ENCODE data around the gene GALNT9. TPM values are rescaled to one million over a fixed set of nuclear protein-coding genes. Genes with fewer than 3 reads are reported as not detected.

GALNT9 gene
- total RNA-seq, 2 experiments from 2014 or later: not detected

DNA sequence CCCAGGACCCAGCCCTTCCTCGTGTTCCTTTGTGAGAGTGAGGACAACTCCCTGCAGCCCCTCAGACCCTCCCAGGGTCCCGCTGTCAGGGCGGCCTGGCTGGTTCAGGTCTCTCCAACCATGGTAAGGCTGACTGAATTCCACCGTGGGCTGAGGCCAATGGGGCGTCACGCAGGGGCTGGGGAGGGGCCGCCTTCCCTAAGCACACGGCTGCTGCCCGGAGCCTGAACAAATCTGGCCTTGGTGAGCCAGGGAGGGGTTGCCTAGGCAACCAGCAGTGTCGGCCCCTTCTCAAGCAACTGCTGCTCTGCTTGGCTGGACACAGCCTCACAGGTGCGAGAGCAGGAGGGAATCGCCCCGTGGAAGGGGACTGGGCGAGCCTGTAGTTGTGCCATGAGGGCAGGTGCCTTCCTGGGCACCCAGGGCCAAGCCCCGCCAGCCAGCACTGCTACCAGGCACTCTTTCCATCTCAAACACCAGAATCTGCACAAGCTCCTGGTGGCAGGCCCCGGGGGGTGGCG is 37.0 kb upstream of the GALNT9 start:
- DNase-seq (no peak), ATAC-seq (ENCODE audit: poor library complexity) (no peak)
- Histone ChIP-seq H3K4me1 (ENCODE audit: insufficient read depth, low read length) (no peaks in the 10 kb centered on the region), H3K27me3 (ENCODE audit: control insufficient read depth in 1 of 2, insufficient read depth in 2 of 2, low read length in 2 of 2) (peaks cover 2 to 16% of the 10 kb centered on the region in 2 experiments), H3K27ac (ENCODE audit: low read depth in 1 of 2, low read length in 2 of 2) (no peak overlapping the region), H3K9me3 (ENCODE audit: control insufficient read depth in 1 of 2, insufficient read depth in 1 of 2, low read length in 2 of 2) (peaks cover 0 to 30% of the 10 kb centered on the region in 2 experiments), H3K4me3 (ENCODE audit: low read length) (no peak overlapping the region), H3K36me3 (ENCODE audit: insufficient read depth, low read length) (no peaks in the 10 kb centered on the region)
- Mint-ChIP-seq H3K36me3 (ENCODE audit: low read depth) (no peaks in the 10 kb centered on the region), H3K9me3 (no peaks in the 10 kb centered on the region), H3K27ac (no peak overlapping the region), H3K27me3 (peaks cover 21% of the 10 kb centered on the region), H3K4me1 (ENCODE audit: low read depth) (no peaks in the 10 kb centered on the region), H3K4me3 (no peak overlapping the region)
- POLR2A ChIA-PET: no interaction called here
- CTCF ChIA-PET: no interaction called here
- TF ChIP-seq, protein P1, sequence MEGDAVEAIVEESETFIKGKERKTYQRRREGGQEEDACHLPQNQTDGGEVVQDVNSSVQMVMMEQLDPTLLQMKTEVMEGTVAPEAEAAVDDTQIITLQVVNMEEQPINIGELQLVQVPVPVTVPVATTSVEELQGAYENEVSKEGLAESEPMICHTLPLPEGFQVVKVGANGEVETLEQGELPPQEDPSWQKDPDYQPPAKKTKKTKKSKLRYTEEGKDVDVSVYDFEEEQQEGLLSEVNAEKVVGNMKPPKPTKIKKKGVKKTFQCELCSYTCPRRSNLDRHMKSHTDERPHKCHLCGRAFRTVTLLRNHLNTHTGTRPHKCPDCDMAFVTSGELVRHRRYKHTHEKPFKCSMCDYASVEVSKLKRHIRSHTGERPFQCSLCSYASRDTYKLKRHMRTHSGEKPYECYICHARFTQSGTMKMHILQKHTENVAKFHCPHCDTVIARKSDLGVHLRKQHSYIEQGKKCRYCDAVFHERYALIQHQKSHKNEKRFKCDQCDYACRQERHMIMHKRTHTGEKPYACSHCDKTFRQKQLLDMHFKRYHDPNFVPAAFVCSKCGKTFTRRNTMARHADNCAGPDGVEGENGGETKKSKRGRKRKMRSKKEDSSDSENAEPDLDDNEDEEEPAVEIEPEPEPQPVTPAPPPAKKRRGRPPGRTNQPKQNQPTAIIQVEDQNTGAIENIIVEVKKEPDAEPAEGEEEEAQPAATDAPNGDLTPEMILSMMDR (IDR thresholded peaks at IDR 0.05): no peak
- intact Hi-C loops (cut with DNase I, micrococcal nuclease): no loop called here

DNA sequence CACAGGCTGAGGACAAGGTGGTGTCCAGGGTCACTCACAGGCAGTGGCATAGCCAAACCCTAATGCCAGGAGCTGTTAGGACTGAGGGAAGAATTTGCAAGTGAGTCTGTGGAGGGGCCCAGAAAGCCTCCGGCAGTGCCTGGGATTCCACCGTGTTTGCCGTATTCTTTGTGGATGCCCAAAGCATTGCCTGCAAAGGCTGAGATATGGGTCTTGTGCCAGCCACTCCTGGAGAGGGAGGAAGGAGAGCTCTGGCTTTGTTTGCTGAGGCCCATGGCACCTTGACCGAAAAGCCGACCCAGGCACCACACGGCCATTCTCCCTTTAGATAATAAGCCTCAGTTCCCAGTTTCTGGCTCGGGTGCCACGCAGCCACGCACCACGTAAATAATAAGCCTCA is 35.8 kb upstream of the GALNT9 start:
- H3K4me1 Mint-ChIP-seq (ENCODE audit: low read depth): no peaks in the 10 kb centered on the region
- no peak overlapping the region for H3K4me3 ChIP-seq (ENCODE audit: low read length)
- intact Hi-C loops (cut with DNase I, micrococcal nuclease): no loop called here
- H3K27ac Mint-ChIP-seq: no peak overlapping the region
- no peak overlapping the region for H3K4me3 Mint-ChIP-seq
- DNase-seq (no peak), ATAC-seq (ENCODE audit: poor library complexity) (no peak)
- peaks cover 0 to 38% of the 10 kb centered on the region in 2 experiments for H3K9me3 ChIP-seq (ENCODE audit: control insufficient read depth in 1 of 2, insufficient read depth in 1 of 2, low read length in 2 of 2)
- H3K27me3 ChIP-seq (ENCODE audit: control insufficient read depth in 1 of 2, insufficient read depth in 2 of 2, low read length in 2 of 2): peaks cover 0 to 9% of the 10 kb centered on the region in 2 experiments
- CTCF ChIA-PET: no interaction called here
- no peaks in the 10 kb centered on the region for H3K4me1 ChIP-seq (ENCODE audit: insufficient read depth, low read length)
- no peaks in the 10 kb centered on the region for H3K36me3 Mint-ChIP-seq (ENCODE audit: low read depth)
- H3K27ac ChIP-seq (ENCODE audit: low read depth in 1 of 2, low read length in 2 of 2): no peak overlapping the region
- H3K9me3 Mint-ChIP-seq: no peaks in the 10 kb centered on the region
- POLR2A ChIA-PET: no interaction called here
- peaks cover 9% of the 10 kb centered on the region for H3K27me3 Mint-ChIP-seq
- TF ChIP-seq, protein P1 (IDR thresholded peaks at IDR 0.05): no peak
- no peaks in the 10 kb centered on the region for H3K36me3 ChIP-seq (ENCODE audit: insufficient read depth, low read length)

DNA sequence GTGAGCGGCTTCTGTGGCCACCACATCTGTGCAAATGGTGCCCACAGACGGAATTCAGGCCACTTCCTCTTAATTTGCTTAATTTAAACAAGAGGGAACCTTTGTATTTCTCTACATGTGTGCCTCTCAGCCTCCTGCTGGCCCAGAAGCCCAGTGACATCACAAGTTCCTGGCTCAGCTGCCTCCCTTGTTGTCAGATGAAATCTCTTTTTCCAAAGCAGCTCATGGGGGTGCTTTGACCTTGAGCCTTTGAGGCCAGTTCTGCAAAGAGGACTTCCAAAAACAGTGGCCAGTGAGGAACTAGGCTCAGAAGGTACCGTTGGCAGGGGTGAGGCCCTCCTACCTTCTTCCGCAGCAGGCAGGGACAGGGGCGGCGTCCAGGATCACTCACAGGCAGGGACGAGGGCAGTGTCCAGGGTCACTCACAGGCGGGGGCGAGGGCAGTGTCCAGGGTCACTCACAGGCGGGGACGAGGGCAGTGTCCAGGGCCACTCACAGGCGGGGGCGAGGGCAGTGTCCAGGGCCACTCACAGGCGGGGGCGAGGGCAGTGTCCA is 35.0 kb upstream of the GALNT9 start:
- H3K27me3 Mint-ChIP-seq: peaks cover 4% of the 10 kb centered on the region
- intact Hi-C loops (cut with DNase I, micrococcal nuclease): no loop called here

More for the DNA sequence above, 35.0 kb upstream of the GALNT9 start:
- POLR2A ChIA-PET: no interaction called here
- Mint-ChIP-seq H3K27ac (no peak overlapping the region), H3K9me3 (no peaks in the 10 kb centered on the region), H3K4me3 (no peak overlapping the region), H3K36me3 (ENCODE audit: low read depth) (no peaks in the 10 kb centered on the region), H3K4me1 (ENCODE audit: low read depth) (no peaks in the 10 kb centered on the region)
- Histone ChIP-seq H3K4me1 (ENCODE audit: insufficient read depth, low read length) (no peaks in the 10 kb centered on the region), H3K27ac (ENCODE audit: low read depth in 1 of 2, low read length in 2 of 2) (no peak overlapping the region), H3K9me3 (ENCODE audit: control insufficient read depth in 1 of 2, insufficient read depth in 1 of 2, low read length in 2 of 2) (peaks cover 0 to 46% of the 10 kb centered on the region in 2 experiments), H3K4me3 (ENCODE audit: low read length) (no peak overlapping the region), H3K36me3 (ENCODE audit: insufficient read depth, low read length) (no peaks in the 10 kb centered on the region), H3K27me3 (ENCODE audit: control insufficient read depth in 1 of 2, insufficient read depth in 2 of 2, low read length in 2 of 2) (peaks cover 0 to 1% of the 10 kb centered on the region in 2 experiments)
- TF ChIP-seq, protein P1 (IDR thresholded peaks at IDR 0.05): no peak
- ATAC-seq (ENCODE audit: poor library complexity) (no peak), DNase-seq (no peak)
- CTCF ChIA-PET: no interaction called here

All from CD4-positive, alpha-beta T cell (primary cell).